Measurements from ENCODE around the gene ARID1B.
A peak's percentile ranks its signal among the peaks of the same experiment; 100 is the strongest.

The ARID1B gene

DNA sequence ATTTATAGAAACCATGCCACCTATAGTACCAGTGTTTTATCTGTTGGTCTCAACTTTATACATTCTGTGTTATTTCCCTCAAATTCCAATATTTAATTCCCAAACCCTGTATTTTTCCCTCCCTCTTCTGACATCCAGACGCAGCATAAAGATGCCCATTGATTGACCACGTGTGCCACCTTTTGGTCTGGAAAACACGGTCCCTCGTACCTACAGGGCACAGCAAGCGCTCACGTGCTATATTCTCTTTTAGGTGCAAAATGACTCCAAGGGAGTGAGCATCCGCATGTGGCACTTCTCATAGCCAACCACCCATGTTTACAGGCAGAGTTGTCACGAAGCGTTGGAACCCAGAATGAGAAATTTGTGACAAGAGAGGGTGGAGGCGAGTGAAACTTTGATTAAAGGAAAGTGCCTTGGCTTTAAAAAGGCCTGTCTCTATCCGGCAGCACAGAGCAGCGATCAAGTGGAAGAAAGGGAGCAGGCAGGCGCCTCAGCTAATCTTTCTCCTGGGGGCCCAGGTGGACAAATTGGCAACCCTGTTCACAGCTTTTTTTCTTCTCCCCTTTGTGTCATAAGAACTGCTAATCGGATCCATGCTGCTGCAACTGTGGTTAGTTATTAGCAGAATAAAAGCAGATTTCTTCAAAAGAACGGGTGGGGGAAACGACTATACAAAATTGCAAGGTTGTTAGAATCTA lies 320.2 kb downstream of the ARID1B start:
- H3K4me3 ChIP-seq (ENCODE audit: low read depth, low read length): no peak overlapping the region
- no peak for DNase-seq (ENCODE audit: low read depth)
- TF ChIP-seq CTCF (IDR thresholded peaks at IDR 0.05; ENCODE audit: insufficient read depth, low read depth, low read length, missing control alignments): no peak

GRCh38 chr6:157098999-157099398 lies 321.8 kb downstream of the ARID1B start:
- TF ChIP-seq CTCF (IDR thresholded peaks at IDR 0.05; ENCODE audit: insufficient read depth, low read depth, low read length, missing control alignments): no peak
- H3K4me3 ChIP-seq (ENCODE audit: low read depth, low read length): no peak overlapping the region
- no peak for DNase-seq (ENCODE audit: low read depth)

DNA sequence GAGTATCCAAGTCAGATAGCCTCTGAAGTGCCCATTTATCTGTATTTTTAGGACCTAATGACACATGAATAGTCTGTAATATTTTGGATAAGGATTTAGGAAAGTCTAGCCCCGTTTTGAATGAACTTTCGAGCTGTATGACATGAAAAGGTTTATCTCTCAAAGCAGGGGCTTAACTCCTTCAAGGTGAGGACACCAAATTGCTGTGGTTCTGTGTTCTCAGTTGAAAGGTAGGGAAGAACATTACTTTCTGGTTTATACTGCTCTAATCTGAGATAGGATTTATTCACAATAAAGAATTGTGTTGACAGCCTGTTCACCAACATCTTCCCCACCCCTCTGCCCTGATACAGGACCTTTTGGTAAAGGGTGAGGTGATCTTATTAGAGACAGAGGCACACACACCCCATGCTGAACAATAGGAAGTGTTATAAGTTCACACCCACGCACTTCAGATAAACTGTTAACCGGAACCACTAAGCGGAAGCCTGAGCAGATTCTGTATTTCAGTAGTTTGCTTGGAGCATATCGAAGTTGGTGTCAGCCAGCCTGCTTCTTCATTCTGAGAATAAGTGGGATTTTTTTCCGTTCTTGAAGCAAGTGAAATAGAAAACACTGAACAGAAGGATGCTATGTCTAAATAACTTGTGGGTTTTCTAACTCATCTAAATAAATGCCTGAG lies 322.9 kb downstream of the ARID1B start:
- no peak for TF ChIP-seq CTCF (IDR thresholded peaks at IDR 0.05; ENCODE audit: insufficient read depth, low read depth, low read length, missing control alignments)
- H3K4me3 ChIP-seq (ENCODE audit: low read depth, low read length): no peak overlapping the region
- DNase-seq (ENCODE audit: low read depth): peak; percentile 82

DNA sequence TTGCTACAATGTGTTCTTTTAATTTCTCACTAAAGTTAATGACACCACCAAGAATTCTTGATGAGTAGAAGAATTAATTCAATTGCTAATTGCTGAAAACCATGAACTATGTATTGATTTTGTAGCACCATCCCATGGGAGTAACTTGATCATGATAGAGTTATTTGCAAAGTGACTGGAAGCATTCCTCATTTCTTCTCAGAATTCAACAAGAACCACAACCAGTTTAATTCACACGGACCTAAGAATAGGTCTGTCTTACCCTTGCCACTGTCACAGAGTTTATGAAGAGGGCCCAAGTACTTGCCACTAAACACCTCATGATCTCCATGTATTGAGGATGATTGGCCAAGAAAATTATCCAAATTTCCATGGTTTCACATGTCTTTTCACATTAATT lies 324.0 kb downstream of the ARID1B start:
- no peak overlapping the region for H3K4me3 ChIP-seq (ENCODE audit: low read depth, low read length)
- no peak for DNase-seq (ENCODE audit: low read depth)
- no peak for TF ChIP-seq CTCF (IDR thresholded peaks at IDR 0.05; ENCODE audit: insufficient read depth, low read depth, low read length, missing control alignments)

DNA sequence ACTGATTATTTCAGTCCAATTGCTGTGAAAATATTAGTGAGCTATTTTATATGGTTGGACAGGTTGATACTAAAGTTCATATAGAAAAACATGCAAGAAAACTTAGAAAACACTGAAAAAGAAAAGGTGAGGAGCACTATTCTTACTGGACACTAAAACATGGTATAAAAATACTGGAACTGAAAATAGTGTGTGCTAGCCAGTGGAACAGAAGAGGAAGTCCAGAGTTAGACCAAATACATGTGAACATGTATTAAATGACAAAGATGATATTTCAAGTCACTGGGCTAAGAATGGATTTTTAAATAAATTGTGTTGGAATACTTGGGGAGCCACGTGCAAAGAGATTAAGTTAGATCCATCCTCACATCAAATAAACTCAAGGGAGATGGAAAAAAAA lies 327.6 kb downstream of the ARID1B start:
- TF ChIP-seq CTCF (IDR thresholded peaks at IDR 0.05; ENCODE audit: insufficient read depth, low read depth, low read length, missing control alignments): no peak
- H3K4me3 ChIP-seq (ENCODE audit: low read depth, low read length): no peak overlapping the region
- DNase-seq (ENCODE audit: low read depth): no peak

DNA sequence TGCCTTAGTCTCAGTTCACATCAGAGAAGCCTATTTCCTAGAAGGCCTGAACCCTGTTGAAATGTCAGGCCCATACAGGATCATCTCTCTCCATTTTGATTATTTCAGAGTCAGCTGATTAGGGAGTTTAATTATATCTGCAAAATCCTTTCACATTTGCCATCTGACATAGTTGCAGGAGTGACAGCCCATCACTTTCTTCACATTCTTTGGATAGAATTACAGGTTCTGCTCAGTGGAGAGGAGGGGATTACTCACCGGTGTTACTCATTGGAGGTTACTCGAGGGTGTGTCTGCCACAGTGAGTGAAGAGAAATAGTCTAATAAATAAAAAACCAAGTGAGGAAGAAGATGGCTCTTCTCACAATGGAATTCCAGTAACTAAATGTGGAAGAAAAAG lies 329.3 kb downstream of the ARID1B start:
- TF ChIP-seq CTCF (IDR thresholded peaks at IDR 0.05; ENCODE audit: insufficient read depth, low read depth, low read length, missing control alignments): no peak
- no peak overlapping the region for H3K4me3 ChIP-seq (ENCODE audit: low read depth, low read length)
- DNase-seq (ENCODE audit: low read depth): no peak

GRCh38 chr6:157107571-157107914 lies 330.4 kb downstream of the ARID1B start:
- H3K4me3 ChIP-seq (ENCODE audit: low read depth, low read length): no peak overlapping the region
- DNase-seq (ENCODE audit: low read depth): no peak
- TF ChIP-seq CTCF (IDR thresholded peaks at IDR 0.05; ENCODE audit: insufficient read depth, low read depth, low read length, missing control alignments): no peak
